WI38 (cell line): ENCODE results near the gene NAB2.

ENCODE experiments used
- H3K4me3 ChIP-seq: 2 replicates; pipeline ENCODE4 v1.5.1; 2011; ENCODE audit warnings: low read depth, mild to moderate bottlenecking, control low read depth, low read length
- CTCF ChIP-seq: IDR thresholded peaks from 2 replicates; pipeline ENCODE4 v1.5.1; 2012; ENCODE audit warnings: low read depth, mild to moderate bottlenecking, control low read depth, low read length

NAB2 gene

GRCh38 chr12:57138526-57139272, 49.8 kb downstream of the NAB2 start:
- H3K4me3 ChIP-seq = no peak overlapping the region
- TF ChIP-seq CTCF = no peak

- TF ChIP-seq CTCF = no peak
- H3K4me3 ChIP-seq = no peak overlapping the region
Observed at GRCh38 chr12:57139796-57140649, 51.1 kb downstream of the NAB2 start.

- TF ChIP-seq CTCF = no peak
Observed at GRCh38 chr12:57141249-57141648, 52.3 kb downstream of the NAB2 start.

GRCh38 chr12:57142121-57142520, 53.2 kb downstream of the NAB2 start:
- TF ChIP-seq CTCF = no peak
- no peak overlapping the region for H3K4me3 ChIP-seq

More at GRCh38 chr12:57141249-57141648, 52.3 kb downstream of the NAB2 start:
- no peak overlapping the region for H3K4me3 ChIP-seq

GRCh38 chr12:57142727-57143126, 53.8 kb downstream of the NAB2 start:
- no peak overlapping the region for H3K4me3 ChIP-seq
- no peak for TF ChIP-seq CTCF

- no peak for TF ChIP-seq CTCF
- no peak overlapping the region for H3K4me3 ChIP-seq
Observed at GRCh38 chr12:57143454-57143853, 54.5 kb downstream of the NAB2 start.
